Breast epithelium (tissue), 3 donors: ENCODE measurements around the gene PELI3.

Experiments
- POLR2A ChIP-seq: fragments of 450-650 bp; IDR thresholded peaks from one replicate; pipeline ENCODE4 v1.6.1; 2016; ENCODE audit warnings: antibody characterized with exemption, mild to moderate bottlenecking, moderate library complexity
- POLR2AphosphoS5 ChIP-seq, 3 donors: sonication (generic); formaldehyde crosslinking; IDR thresholded peaks; one replicate each; pipeline ENCODE4 v1.6.1; 2017; ENCODE audit warnings: antibody characterized with exemption in 3 of 3
- TF ChIP-seq, protein P1 (sequence below), 3 donors: fragments of 450-650 bp; IDR thresholded peaks; one replicate each; pipeline ENCODE4 v1.5.1; 2016 to 2017; ENCODE audit warnings: antibody characterized with exemption in 3 of 3, mild to moderate bottlenecking in 3 of 3, moderate library complexity in 3 of 3

DNA sequence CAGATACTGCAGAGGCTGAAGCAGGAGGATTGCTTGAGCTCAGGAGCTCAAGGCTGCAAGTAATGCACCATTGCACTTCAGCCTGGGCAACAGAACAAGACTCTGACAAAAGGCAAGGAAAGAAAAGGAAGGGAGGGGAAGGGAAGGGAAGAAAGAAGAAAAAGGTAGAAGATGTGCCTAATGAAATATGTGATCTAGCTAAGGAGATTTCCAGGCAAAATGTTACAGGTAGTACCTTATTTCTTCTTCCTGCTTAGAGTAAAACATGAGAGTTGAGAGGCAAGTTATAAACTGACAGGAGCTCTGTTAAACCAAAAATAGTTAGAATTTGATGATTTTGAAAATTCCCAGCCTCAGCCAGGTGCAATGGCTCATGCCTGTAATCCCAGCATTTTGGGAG, 4.7 kb upstream of the PELI3 start:
- TF ChIP-seq, protein P1, sequence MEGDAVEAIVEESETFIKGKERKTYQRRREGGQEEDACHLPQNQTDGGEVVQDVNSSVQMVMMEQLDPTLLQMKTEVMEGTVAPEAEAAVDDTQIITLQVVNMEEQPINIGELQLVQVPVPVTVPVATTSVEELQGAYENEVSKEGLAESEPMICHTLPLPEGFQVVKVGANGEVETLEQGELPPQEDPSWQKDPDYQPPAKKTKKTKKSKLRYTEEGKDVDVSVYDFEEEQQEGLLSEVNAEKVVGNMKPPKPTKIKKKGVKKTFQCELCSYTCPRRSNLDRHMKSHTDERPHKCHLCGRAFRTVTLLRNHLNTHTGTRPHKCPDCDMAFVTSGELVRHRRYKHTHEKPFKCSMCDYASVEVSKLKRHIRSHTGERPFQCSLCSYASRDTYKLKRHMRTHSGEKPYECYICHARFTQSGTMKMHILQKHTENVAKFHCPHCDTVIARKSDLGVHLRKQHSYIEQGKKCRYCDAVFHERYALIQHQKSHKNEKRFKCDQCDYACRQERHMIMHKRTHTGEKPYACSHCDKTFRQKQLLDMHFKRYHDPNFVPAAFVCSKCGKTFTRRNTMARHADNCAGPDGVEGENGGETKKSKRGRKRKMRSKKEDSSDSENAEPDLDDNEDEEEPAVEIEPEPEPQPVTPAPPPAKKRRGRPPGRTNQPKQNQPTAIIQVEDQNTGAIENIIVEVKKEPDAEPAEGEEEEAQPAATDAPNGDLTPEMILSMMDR (IDR thresholded peaks at IDR 0.05): no peak
- no peak for TF ChIP-seq POLR2AphosphoS5 (IDR thresholded peaks at IDR 0.05)
- TF ChIP-seq POLR2A: no peak
